Panc1 (cell line): ENCODE data around the gene ZNF175. TPM values are rescaled to one million over a fixed set of nuclear protein-coding genes. Genes with fewer than 3 reads are reported as not detected.

ENCODE experiments used
- ATAC-seq: fragments of 200-7000 bp; cut with Tn5 transposase; 2 replicates; pipeline ENCODE4 v1.9.1; 2020; ENCODE audit warnings: mild to moderate bottlenecking, moderate library complexity
- BruUV-seq: library from RNA; stranded (reverse); fragments of 400-500 nt; replicated peaks from 2 replicates; lab custom pipeline; 2021; lab: Mats Ljungman, UMichigan
- CTCF ChIA-PET: fragments of 300-600 bp; sonication (Branson Sonifier 250); formaldehyde crosslinking; loops from one replicate; lab custom pipeline; 2022; ENCODE audit warnings: antibody characterized with exemption; lab: Charles Lee
- POLR2A ChIA-PET: fragments of 300-600 bp; sonication (Branson Sonifier 250); formaldehyde crosslinking; loops from one replicate; lab custom pipeline; 2022; ENCODE audit warnings: antibody characterized with exemption; lab: Charles Lee
- DNase-seq: peaks from one replicate; pipeline ENCODE4 v3.0.0-alpha.2; 2010; ENCODE audit warnings: low read depth, low spot score
- H3K27ac ChIP-seq: 2 replicates; pipeline ENCODE4 v1.5.1; 2011; ENCODE audit warnings: mild to moderate bottlenecking, low read length, inconsistent platforms
- H3K27me3 ChIP-seq: fragments of 200-500 bp; sonication (Bioruptor generic); 2 replicates; pipeline ENCODE4 v1.6.0; 2014; ENCODE audit warnings: low read length, inconsistent platforms; ENCODE audit not compliant: control insufficient read depth, insufficient read depth
- H3K36me3 ChIP-seq: fragments of 200-500 bp; sonication (Bioruptor generic); 2 replicates; pipeline ENCODE4 v1.5.1; 2014; ENCODE audit warnings: inconsistent platforms, mild to moderate bottlenecking, low read length, moderate library complexity; ENCODE audit not compliant: control insufficient read depth, insufficient read depth
- H3K4me1 ChIP-seq: 2 replicates; pipeline ENCODE4 v1.5.1; 2011; ENCODE audit warnings: inconsistent platforms, mild to moderate bottlenecking, low read length, moderate library complexity; ENCODE audit not compliant: control insufficient read depth, insufficient read depth
- H3K4me3 ChIP-seq, 2 experiments: 2 replicates each; pipeline ENCODE4 v1.5.1; 2011 to 2012; ENCODE audit warnings: low read depth in 2 of 2, low read length in 2 of 2, mild to moderate bottlenecking in 2 of 2, inconsistent platforms in 1 of 2, moderate library complexity in 1 of 2
- H3K9me3 ChIP-seq: fragments of 200-500 bp; sonication (Bioruptor generic); 2 replicates; pipeline ENCODE4 v1.5.1; 2014; ENCODE audit warnings: low read depth, mild to moderate bottlenecking, inconsistent platforms, low read length, moderate library complexity; ENCODE audit not compliant: control insufficient read depth, insufficient read depth
- CTCF ChIP-seq: fragments of 450-650 bp; IDR thresholded peaks from 2 replicates; pipeline ENCODE4 v1.5.1; 2017; ENCODE audit warnings: mild to moderate bottlenecking
- POLR2AphosphoS5 ChIP-seq: IDR thresholded peaks from 2 replicates; pipeline ENCODE4 v1.6.1; 2012; ENCODE audit warnings: mild to moderate bottlenecking, low read depth, low read length, moderate library complexity
- REST ChIP-seq, 2 experiments: IDR thresholded peaks; 2 replicates each; pipeline ENCODE4 v1.6.1; 2011 to 2012; ENCODE audit warnings: low read depth in 2 of 2, control low read depth in 1 of 2, low read length in 1 of 2, mild to moderate bottlenecking in 1 of 2, moderate library complexity in 1 of 2; ENCODE audit not compliant: insufficient read depth in 1 of 2
- SIN3A ChIP-seq: IDR thresholded peaks from 2 replicates; pipeline ENCODE4 v1.6.1; 2012; ENCODE audit warnings: low read depth, mild to moderate bottlenecking, low read length, moderate library complexity, borderline replicate concordance; ENCODE audit not compliant: insufficient read depth
- TCF7L2 ChIP-seq: IDR thresholded peaks from 2 replicates; pipeline ENCODE4 v1.6.1; 2011; ENCODE audit warnings: mild to moderate bottlenecking, low read depth, low read length, inconsistent platforms
- in situ Hi-C: cut with HindIII; loops from 2 replicates; pipeline ENCODE4 v1.10.0; 2016; ENCODE audit warnings: low sequenced_read_pairs, low pct_unique_long_range_greater_than_20kb
- intact Hi-C: fragments of 100-400 bp; cut with micrococcal nuclease; formaldehyde crosslinking; loops from one replicate; pipeline ENCODE4 v1.10.0; 2022; ENCODE audit not compliant: unreplicated experiment
- total RNA-seq: library from RNA; stranded (reverse); gene quantifications from one replicate; pipeline ENCODE4 v1.2.1, GENCODE V29; 2021; ENCODE audit not compliant: unreplicated experiment

The ZNF175 gene
- total RNA-seq, 1 experiment from 2014 or later: 7.3 TPM

GRCh38 chr19:51571599-51571998, 516 bp downstream of the ZNF175 start:
- H3K27ac ChIP-seq: peak overlapping the region; percentile 81
- H3K4me3 ChIP-seq: peak overlapping the region; percentile 71 to 86
- ChIA-PET CTCF (no interaction called here), POLR2A (no interaction called here)
- H3K4me1 ChIP-seq: no peaks in the 10 kb centered on the region
- peaks cover 3% of the 10 kb centered on the region for H3K36me3 ChIP-seq
- TF ChIP-seq SIN3A: no peak
- TF ChIP-seq POLR2AphosphoS5: no peak
- DNase-seq: no peak
- intact Hi-C loops: no loop called here
- in situ Hi-C loops: no loop called here
- BruUV-seq: TSS peak; percentile 75
- ATAC-seq: peak; percentile 57
- H3K9me3 ChIP-seq: no peaks in the 10 kb centered on the region
- peaks cover 7% of the 10 kb centered on the region for H3K27me3 ChIP-seq

GRCh38 chr19:51572410-51572809, 1.3 kb downstream of the ZNF175 start:
- ChIA-PET POLR2A (no interaction called here), CTCF (no interaction called here)
- DNase-seq (no peak), ATAC-seq (no peak)
- H3K4me3 ChIP-seq: peak overlapping the region in 1 of 2 experiments; percentile 71; a peak in 2 of 4 replicates
- TF ChIP-seq REST (IDR thresholded peaks at IDR 0.05; ENCODE audit: insufficient read depth in 1 of 2, low read depth in 2 of 2, low read length in 1 of 2) (no peak), POLR2AphosphoS5 (no peak), CTCF (no peak), SIN3A (no peak), TCF7L2 (no peak)
- H3K9me3 ChIP-seq: no peaks in the 10 kb centered on the region
- H3K36me3 ChIP-seq: peaks cover 3% of the 10 kb centered on the region
- no peak overlapping the region for H3K27ac ChIP-seq
- in situ Hi-C loops: no loop called here
- intact Hi-C loops: no loop called here
- BruUV-seq: no TSS peak
- H3K27me3 ChIP-seq: 0 out of 2 replicates have a peak, but pooled peaks cover 5% of the 10 kb centered on the region
- H3K4me1 ChIP-seq: no peaks in the 10 kb centered on the region

- TF ChIP-seq SIN3A: no peak
- no peak for TF ChIP-seq TCF7L2
- TF ChIP-seq REST (IDR thresholded peaks at IDR 0.05; ENCODE audit: insufficient read depth in 1 of 2, low read depth in 2 of 2, low read length in 1 of 2): no peak
- no peak for TF ChIP-seq POLR2AphosphoS5
- TF ChIP-seq CTCF: no peak
- intact Hi-C loops: no loop called here
- Histone ChIP-seq H3K9me3 (no peaks in the 10 kb centered on the region), H3K36me3 (peaks cover 3% of the 10 kb centered on the region), H3K27ac (no peak overlapping the region), H3K27me3 (0 out of 2 replicates have a peak, but pooled peaks cover 5% of the 10 kb centered on the region), H3K4me1 (no peaks in the 10 kb centered on the region), H3K4me3 (no peak overlapping the region)
- POLR2A ChIA-PET: no interaction called here
- no TSS peak for BruUV-seq
- in situ Hi-C loops: no loop called here
- DNase-seq: no peak
- ATAC-seq: no peak
- CTCF ChIA-PET: no interaction called here
Observed at GRCh38 chr19:51572908-51573307, 1.8 kb downstream of the ZNF175 start.
